AG09309 (cell line): Measurements from ENCODE around the gene FOXQ1.
A peak's percentile ranks its signal among the peaks of the same experiment; 100 is the strongest.

ENCODE experiments used
- DNase-seq: peaks from one replicate; pipeline ENCODE4 v3.0.0-alpha.2; 2010; ENCODE audit warnings: low read depth
- H3K4me3 ChIP-seq: 2 replicates; pipeline ENCODE4 v1.5.1; 2011; ENCODE audit warnings: mild to moderate bottlenecking, low read depth, low read length, moderate library complexity; ENCODE audit not compliant: control insufficient read depth
- CTCF ChIP-seq: IDR thresholded peaks from 2 replicates; pipeline ENCODE4 v1.5.1; 2011; ENCODE audit warnings: mild to moderate bottlenecking, low read depth, low read length, inconsistent platforms; ENCODE audit not compliant: insufficient read depth, control insufficient read depth; ENCODE audit errors: missing control alignments

Gene FOXQ1

GRCh38 chr6:1266686-1267056 is 45.2 kb upstream of the FOXQ1 start:
- H3K4me3 ChIP-seq: no peak overlapping the region
- no peak for DNase-seq
- TF ChIP-seq CTCF: no peak

GRCh38 chr6:1267057-1267732 is 44.7 kb upstream of the FOXQ1 start:
- no peak overlapping the region for H3K4me3 ChIP-seq
- DNase-seq: peak; percentile 75
- no peak for TF ChIP-seq CTCF

GRCh38 chr6:1267790-1268762 is 43.8 kb upstream of the FOXQ1 start:
- TF ChIP-seq CTCF: no peak
- DNase-seq: no peak
- H3K4me3 ChIP-seq: no peak overlapping the region

- no peak for TF ChIP-seq CTCF
- no peak for DNase-seq
- H3K4me3 ChIP-seq: no peak overlapping the region
Observed at GRCh38 chr6:1271071-1271763, 40.7 kb upstream of the FOXQ1 start.

- no peak overlapping the region for H3K4me3 ChIP-seq
- no peak for DNase-seq
- TF ChIP-seq CTCF: no peak
Observed at GRCh38 chr6:1278061-1278720, 33.7 kb upstream of the FOXQ1 start.

- no peak for TF ChIP-seq CTCF
- no peak for DNase-seq
- no peak overlapping the region for H3K4me3 ChIP-seq
Observed at GRCh38 chr6:1279065-1279464, 32.8 kb upstream of the FOXQ1 start.
